ENCODE measurements around the gene RHOH. TPM values are rescaled to one million over a fixed set of nuclear protein-coding genes. Genes with fewer than 3 reads are reported as not detected.

RHOH gene
- total and polyA plus RNA-seq, 9 of the 15 experiments (the other 6 are each of a cell fraction or from before 2014, with no cell fraction given), result 14.3 to 37.7 (median 23.2) TPM

DNA sequence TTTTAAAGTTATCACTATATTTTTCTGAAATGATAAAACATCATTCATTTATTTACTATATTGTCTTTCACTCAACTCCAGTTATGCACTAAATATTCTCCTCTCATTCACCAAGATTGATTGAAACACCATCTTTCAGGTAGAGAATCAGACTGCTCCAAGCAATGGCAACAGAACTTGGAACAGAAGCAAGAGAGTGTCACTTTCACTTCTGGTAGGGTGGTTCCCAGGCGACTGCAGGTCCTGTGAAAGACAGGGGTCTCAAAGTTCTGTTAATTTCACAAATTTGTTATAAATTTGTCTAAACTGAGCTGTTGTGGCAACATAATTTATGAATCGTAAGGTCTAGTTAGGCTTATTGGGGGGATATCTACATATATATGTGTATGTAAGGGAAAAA is 47.8 kb downstream of the RHOH start:
- 88% methylated on average over 2 of the region's 2 CpGs for WGBS (ENCODE audit: insufficient coverage, low coverage, missing lambda C conversion rate)
- Histone ChIP-seq H3K4me3 (no peak overlapping the region), H3K9ac (ENCODE audit: insufficient read depth in 1 of 2, low read depth in 2 of 2, low read length in 2 of 2) (no peak overlapping the region), H3K27ac (ENCODE audit: extremely low read depth, low read depth, low read length) (no peak overlapping the region), H3K9me3 (replicated peaks; ENCODE audit: control insufficient read depth, insufficient read depth, low read depth, low read length) (no peaks in the 10 kb centered on the region), H3K4me1 (replicated peaks in 1 of 2; ENCODE audit: control insufficient read depth in 2 of 2, insufficient read depth in 2 of 2, low read length in 2 of 2) (peaks cover 15 to 29% of the 10 kb centered on the region in 2 experiments), H3K36me3 (ENCODE audit: control insufficient read depth, insufficient read depth, low read length) (peaks cover 54% of the 10 kb centered on the region), H4K20me1 (replicated peaks; ENCODE audit: control insufficient read depth, insufficient read depth, low read length) (no peaks in the 10 kb centered on the region; the same call in 1 of the 2 replicates), H3K9me1 (ENCODE audit: control insufficient read depth, insufficient read depth, low read length) (no peaks in the 10 kb centered on the region), H3K27me3 (ENCODE audit: control insufficient read depth in 2 of 2, insufficient read depth in 2 of 2, low read length in 2 of 2) (no peaks in the 10 kb centered on the region), H2AFZ (ENCODE audit: low read depth, low read length) (no peak overlapping the region), H3K79me2 (ENCODE audit: control insufficient read depth, insufficient read depth, low read length) (peaks cover 22% of the 10 kb centered on the region), H3K4me2 (ENCODE audit: insufficient read depth, low read length) (no peak overlapping the region)
- DNase-seq (ENCODE audit: extremely low read depth in 1 of 4, low spot score in 3 of 4), result no peak
- no peak for ATAC-seq
- ChIA-PET CTCF (ENCODE audit: low intra/inter-chr PET ratio) (no interaction called here), POLR2A (interaction anchor here (0.8 kb wide), 1 partner anchor 11 kb away, joined by 3 read pairs; no protein-coding TSS in a partner anchor)
- in situ Hi-C loops (cut with MboI), result no loop called here
- intact Hi-C loops (cut with micrococcal nuclease), result no loop called here
- no TSS peak for BruUV-seq (replicated peaks)
- no peak for FAIRE-seq
- TF ChIP-seq, protein P1, sequence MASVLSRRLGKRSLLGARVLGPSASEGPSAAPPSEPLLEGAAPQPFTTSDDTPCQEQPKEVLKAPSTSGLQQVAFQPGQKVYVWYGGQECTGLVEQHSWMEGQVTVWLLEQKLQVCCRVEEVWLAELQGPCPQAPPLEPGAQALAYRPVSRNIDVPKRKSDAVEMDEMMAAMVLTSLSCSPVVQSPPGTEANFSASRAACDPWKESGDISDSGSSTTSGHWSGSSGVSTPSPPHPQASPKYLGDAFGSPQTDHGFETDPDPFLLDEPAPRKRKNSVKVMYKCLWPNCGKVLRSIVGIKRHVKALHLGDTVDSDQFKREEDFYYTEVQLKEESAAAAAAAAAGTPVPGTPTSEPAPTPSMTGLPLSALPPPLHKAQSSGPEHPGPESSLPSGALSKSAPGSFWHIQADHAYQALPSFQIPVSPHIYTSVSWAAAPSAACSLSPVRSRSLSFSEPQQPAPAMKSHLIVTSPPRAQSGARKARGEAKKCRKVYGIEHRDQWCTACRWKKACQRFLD (CRISPR knock-in tag; IDR thresholded peaks at IDR 0.05), result no peak
- TF ChIP-seq ELF2 (CRISPR knock-in tag; IDR thresholded peaks at IDR 0.05) (no peak), ZNF140 (CRISPR knock-in tag; IDR thresholded peaks at IDR 0.05) (no peak), GATA2 (CRISPR knock-in tag; IDR thresholded peaks at IDR 0.05) (no peak), RBFOX2 (IDR thresholded peaks at IDR 0.05; ENCODE audit: low read depth, low read length) (no peak), HDAC1 (IDR thresholded peaks at IDR 0.05) (no peak), POLR2G (IDR thresholded peaks at IDR 0.05; ENCODE audit: low read depth, low read length) (no peak), E2F3 (CRISPR knock-in tag; IDR thresholded peaks at IDR 0.05) (no peak), GATAD2A (IDR thresholded peaks at IDR 0.05) (no peak), ZNF707 (CRISPR knock-in tag; conservative IDR thresholded peaks at IDR 0.05) (no peak)
- TF ChIP-seq, protein P2, sequence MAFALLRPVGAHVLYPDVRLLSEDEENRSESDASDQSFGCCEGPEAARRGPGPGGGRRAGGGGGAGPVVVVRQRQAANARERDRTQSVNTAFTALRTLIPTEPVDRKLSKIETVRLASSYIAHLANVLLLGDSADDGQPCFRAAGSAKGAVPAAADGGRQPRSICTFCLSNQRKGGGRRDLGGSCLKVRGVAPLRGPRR (CRISPR knock-in tag; IDR thresholded peaks at IDR 0.05), result no peak
- TF ChIP-seq, protein P3, sequence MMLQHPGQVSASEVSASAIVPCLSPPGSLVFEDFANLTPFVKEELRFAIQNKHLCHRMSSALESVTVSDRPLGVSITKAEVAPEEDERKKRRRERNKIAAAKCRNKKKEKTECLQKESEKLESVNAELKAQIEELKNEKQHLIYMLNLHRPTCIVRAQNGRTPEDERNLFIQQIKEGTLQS (IDR thresholded peaks at IDR 0.05), result no peak
- TF ChIP-seq, protein P3 (CRISPR knock-in tag; conservative IDR thresholded peaks at IDR 0.05), result no peak
- TF ChIP-seq, protein P4, sequence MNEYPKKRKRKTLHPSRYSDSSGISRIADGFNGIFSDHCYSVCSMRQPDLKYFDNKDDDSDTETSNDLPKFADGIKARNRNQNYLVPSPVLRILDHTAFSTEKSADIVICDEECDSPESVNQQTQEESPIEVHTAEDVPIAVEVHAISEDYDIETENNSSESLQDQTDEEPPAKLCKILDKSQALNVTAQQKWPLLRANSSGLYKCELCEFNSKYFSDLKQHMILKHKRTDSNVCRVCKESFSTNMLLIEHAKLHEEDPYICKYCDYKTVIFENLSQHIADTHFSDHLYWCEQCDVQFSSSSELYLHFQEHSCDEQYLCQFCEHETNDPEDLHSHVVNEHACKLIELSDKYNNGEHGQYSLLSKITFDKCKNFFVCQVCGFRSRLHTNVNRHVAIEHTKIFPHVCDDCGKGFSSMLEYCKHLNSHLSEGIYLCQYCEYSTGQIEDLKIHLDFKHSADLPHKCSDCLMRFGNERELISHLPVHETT (CRISPR knock-in tag; conservative IDR thresholded peaks at IDR 0.05 in 1 of 2, IDR thresholded peaks at IDR 0.05 in 1 of 2), result no peak
- TF ChIP-seq, protein P5, sequence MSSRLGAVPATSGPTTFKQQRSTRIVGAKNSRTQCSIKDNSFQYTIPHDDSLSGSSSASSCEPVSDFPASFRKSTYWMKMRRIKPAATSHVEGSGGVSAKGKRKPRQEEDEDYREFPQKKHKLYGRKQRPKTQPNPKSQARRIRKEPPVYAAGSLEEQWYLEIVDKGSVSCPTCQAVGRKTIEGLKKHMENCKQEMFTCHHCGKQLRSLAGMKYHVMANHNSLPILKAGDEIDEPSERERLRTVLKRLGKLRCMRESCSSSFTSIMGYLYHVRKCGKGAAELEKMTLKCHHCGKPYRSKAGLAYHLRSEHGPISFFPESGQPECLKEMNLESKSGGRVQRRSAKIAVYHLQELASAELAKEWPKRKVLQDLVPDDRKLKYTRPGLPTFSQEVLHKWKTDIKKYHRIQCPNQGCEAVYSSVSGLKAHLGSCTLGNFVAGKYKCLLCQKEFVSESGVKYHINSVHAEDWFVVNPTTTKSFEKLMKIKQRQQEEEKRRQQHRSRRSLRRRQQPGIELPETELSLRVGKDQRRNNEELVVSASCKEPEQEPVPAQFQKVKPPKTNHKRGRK (tag; IDR thresholded peaks at IDR 0.05), result no peak
- TF ChIP-seq, protein P6, sequence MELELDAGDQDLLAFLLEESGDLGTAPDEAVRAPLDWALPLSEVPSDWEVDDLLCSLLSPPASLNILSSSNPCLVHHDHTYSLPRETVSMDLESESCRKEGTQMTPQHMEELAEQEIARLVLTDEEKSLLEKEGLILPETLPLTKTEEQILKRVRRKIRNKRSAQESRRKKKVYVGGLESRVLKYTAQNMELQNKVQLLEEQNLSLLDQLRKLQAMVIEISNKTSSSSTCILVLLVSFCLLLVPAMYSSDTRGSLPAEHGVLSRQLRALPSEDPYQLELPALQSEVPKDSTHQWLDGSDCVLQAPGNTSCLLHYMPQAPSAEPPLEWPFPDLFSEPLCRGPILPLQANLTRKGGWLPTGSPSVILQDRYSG (tag; conservative IDR thresholded peaks at IDR 0.05; ENCODE audit: low read depth), result no peak

Data from K562 (cell line).